GM19351 (cell line): ENCODE data around the gene TWIST2.

Experiments used
- ATAC-seq: cut with Tn5 transposase; IDR thresholded peaks from one replicate; pipeline ENCODE4 v1.9.1; 2021; ENCODE audit warnings: mild to moderate bottlenecking, moderate library complexity; ENCODE audit not compliant: unreplicated experiment

TWIST2 gene

DNA sequence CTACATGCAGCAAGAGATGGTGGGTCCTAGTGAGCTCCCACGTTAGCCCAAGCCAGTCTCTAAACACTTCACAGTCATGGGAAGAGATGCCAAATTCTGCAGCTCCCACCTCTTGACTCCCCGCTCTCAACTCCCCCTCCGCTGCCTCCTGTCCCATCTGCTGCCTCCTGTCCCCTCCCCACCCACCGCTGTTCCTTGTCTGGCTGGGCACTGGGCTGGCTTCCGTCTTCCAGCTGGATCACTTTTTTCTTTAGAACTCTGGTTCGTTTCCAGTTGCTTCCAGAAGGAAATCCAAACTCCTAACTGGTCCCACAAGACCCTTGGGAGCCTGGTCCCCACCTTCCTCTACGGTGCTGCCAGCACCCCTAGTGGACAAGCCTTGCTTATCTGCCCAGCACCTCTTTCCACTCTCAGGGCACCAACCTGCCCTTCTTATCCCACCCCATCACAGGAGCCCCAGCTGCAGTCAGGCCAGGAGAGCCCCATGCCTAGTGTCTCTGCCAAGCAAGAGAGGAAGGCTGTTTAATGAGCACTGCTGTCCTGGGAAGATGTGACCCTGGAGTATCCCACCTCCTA is 12.1 kb upstream of the TWIST2 start:
- no peak for ATAC-seq

GRCh38 chr2:238838786-238839327 is 9.0 kb upstream of the TWIST2 start:
- no peak for ATAC-seq

- no peak for ATAC-seq
These were observed 8.5 kb upstream of the TWIST2 start for GRCh38 chr2:238839428-238839827.

DNA sequence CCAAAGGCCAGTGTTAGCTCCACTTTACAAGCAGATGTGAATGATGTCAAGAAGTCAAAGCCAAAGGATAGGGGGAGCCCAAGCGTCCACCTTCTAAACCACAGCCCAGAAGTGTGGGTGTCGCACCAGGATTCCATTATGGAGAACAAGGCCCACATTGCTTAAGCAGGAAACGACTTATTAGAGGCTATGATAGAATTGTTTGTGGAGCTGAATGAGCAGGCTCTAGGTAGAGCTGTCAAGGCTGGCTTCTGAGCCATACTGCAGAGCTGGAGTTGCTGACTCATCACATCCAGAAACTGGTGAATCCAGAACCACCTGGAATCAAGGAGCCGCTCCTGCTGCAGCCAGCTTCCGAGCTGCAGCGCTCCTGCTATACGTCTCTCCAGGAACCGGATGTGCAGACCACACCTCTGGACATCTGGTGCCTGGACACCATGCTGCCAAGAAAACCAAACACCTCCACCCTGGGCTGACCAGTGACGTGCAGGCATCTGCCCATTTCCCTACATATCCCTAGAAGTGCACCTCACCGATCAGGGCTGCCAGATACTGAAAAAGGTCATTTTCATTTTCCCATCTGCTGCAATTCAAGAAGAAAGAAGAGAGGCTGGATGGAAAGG is 6.2 kb upstream of the TWIST2 start:
- ATAC-seq, result no peak

GRCh38 chr2:238843476-238843875 is 4.4 kb upstream of the TWIST2 start:
- no peak for ATAC-seq

GRCh38 chr2:238845583-238846377 is 2.1 kb upstream of the TWIST2 start:
- no peak for ATAC-seq

DNA sequence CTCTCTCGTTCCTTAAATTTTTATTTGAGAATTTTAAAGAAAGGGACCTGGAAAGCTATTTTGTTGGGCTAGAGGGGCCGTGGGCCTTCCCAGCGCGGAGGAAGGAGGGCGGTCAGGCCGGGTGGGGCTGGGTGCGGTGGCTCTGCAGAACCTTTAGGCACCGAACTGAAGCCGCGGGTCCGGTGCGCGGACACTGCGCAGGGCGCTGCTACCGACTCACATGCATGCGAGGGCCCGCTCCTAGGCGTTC is 1.6 kb upstream of the TWIST2 start:
- ATAC-seq, result no peak

DNA sequence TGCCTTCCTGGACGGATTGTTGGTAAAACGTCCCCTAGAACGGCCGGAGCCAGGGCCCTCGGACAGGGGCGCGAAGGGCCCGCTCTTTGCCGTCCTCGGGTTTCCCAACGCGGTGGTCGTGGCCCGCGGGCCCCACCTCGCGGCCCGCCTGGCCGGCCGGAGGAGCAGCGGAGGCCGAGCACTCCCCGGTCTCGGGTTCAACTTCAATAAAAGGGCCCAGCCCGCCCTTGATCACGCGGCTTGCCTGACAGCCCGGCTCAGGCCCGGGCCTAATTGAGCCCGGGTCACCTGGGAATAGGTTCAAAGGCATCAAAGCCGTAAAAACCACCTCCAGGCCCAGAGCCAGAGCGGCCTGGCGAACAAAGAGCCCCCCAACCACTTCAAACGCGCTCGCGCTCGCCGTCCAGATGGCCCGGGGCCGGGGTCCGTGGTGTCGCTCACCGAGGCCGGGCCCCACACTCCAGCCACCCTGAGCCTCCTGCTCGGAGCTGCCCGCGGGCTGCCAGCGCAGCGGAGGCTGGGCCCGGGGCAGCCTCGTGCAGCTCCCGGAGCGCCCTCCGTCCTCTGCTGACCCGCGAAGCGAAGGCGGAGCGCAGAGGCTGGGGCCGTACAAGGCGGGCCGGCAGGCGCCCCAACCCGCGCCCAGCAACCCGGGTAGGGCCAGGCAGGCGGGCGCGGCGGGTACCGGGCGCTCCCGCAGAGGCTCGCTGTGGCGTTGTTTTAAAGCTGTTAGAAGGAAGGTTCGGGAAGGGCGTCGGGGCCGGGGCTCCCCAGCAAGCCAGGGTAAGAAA is 1.1 kb upstream of the TWIST2 start:
- no peak for ATAC-seq

- no peak for ATAC-seq
These were observed 475 bp upstream of the TWIST2 start for GRCh38 chr2:238847419-238847801.

DNA sequence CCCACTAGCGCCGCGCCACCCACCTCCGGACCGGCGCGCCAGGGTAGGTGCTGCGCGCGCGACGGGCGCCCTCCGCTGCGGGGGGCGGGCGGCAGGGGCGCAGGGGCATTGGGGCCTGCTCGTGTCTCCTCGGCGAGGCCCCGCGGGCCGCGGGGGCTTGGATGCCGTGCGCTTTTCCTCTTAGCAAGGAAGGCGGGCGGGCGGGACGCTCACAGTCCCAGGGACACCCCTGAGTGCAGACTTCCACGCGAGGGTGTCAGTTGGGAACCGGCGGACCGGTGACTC is 748 bp downstream of the TWIST2 start:
- ATAC-seq, result no peak

GRCh38 chr2:238848976-238849853 is 1.3 kb downstream of the TWIST2 start:
- no peak for ATAC-seq

DNA sequence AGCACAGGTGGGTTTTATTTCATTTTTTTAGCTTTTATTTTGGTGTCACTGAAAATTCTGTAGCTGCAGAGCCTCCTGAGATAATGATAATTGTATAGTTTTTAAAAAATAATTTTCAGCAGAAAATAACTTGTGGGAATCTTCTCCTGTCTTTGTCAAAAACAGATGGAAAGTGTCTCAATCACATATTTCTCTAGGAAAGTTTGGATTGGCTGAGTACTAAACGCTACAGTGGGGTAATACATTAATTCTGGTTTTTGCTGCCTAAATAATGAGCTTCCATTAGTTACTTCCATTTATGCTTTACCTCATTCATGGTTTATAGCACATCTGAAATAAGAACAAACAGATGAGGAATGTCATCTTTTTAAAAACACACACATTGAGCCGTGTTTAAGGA is 2.2 kb downstream of the TWIST2 start:
- ATAC-seq, result no peak

DNA sequence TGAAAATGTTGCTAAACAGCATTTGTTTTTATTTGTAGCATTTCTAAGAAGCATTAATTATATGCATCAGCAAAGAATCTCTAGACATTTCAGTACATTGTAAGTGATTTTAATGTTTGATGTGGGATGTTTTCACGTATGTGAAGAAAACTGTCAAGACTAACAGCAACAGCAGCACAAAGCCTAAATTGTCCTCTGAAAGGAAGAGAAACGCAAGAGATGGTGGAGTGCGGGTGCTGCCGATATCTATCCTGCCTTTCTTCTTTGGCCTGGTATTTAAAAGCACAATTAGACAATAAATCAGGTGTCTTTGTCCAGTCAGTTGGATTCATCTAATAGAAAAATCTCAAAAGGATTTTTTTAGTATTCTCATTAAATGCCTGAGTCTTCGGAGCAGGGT is 3.1 kb downstream of the TWIST2 start:
- no peak for ATAC-seq

- no peak for ATAC-seq
These were observed 3.9 kb downstream of the TWIST2 start for GRCh38 chr2:238851761-238852160.

DNA sequence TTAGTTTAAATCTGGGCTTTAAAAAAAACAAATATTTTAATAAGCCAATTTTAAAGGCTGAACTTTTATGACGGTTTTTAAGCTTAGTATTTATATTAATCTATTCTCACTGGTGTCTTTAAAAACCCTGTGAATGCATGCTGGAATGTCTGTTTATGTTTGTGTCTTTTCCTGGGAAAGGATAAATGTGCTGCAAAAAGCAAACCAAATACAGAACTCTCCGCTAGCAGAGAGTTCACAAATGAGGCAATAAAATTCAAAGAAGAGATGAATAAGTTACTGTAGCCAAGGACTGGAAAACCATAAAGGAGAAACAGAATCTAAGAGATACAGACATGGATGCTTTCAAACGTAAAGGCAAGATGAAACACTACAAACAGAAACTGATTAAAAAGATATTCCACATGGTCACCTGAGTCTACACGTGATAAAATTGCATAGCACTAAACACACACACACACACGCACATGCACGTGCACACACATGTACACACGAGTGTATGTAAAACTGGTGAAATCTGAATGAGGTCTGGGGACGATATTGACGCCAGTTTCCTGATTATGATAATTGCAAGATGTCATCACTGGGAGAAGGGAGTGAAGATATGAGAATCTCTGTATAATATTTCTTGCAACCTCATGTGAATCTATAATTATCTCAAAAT is 4.5 kb downstream of the TWIST2 start:
- ATAC-seq, result no peak

DNA sequence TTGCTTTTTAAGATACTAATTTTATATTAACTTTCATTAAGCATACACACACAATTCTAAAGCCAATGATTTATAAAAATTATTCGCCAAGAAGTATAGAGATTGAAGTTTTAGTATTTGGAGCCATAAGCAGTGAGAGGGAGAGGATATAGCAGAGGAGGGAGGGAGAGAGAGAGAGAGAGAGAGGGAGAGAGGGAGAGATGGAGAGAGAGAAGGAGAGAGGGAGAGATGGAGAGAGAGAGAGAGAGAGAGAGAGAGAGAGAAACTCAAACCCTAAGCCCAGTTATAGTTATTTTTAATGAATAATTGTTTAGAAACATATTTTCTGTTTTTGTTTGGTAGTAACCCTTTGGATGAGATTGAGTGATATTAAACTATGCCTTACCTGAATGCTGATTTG is 5.3 kb downstream of the TWIST2 start:
- ATAC-seq, result no peak

GRCh38 chr2:238853721-238854120 is 5.8 kb downstream of the TWIST2 start:
- ATAC-seq, result no peak

DNA sequence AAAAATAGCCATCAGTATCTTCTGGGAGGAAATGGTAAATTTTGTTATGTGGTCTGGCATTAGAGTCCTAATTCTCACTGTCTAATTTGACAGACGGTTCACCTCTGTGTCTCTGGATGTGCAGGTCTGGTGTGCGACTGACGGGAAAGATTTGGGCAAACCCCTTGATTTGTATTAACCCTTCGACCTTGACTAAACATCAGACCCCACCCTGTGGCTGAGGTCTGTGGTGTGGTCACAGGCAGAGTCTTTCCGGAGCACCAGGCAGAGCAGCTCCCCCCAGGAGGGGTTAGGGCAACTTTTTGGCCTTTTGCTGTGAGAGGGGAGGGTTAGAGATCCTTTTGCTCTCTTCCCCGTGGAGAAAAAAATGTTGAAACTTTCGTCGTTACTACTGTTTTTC is 6.4 kb downstream of the TWIST2 start:
- ATAC-seq, result no peak

DNA sequence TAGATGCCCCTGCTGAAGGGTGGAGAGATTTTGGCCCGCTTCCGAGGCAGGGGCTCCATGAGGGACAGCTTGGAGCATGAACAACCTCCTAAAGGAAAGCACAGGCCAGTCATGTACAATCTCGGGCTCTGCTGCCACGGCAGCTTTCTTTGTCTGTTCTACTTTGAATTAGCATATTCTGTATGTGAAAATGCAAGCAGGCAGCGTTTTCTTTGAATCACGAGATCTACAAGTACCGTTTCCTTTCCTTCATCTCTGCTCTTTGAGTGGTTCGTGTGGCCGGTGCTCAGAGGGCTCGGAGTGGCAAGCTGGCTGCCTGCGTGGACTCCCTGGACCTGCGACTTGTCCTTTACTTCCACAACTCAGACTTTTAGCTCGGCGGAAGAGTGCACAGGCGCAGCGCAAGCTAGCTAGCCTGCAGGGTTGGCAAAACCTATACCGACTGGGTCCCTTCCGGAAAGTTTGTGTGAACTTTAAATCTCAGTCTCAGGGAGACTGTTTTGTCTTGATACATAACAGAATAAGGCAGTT is 6.9 kb downstream of the TWIST2 start:
- no peak for ATAC-seq

- ATAC-seq, result no peak
These were observed 7.4 kb downstream of the TWIST2 start for GRCh38 chr2:238855299-238855698.
